Measurements from ENCODE around the gene GRIA1.

The GRIA1 gene

GRCh38 chr5:153752890-153753289 lies 262.4 kb downstream of the GRIA1 start:
- no peaks in the 10 kb centered on the region for H3K9me3 ChIP-seq (replicated peaks; ENCODE audit: insufficient read depth, low read length)
- no peak overlapping the region for H3K4me3 ChIP-seq (ENCODE audit: low read length)
- H4K20me1 ChIP-seq (ENCODE audit: insufficient read depth, low read length): no peaks in the 10 kb centered on the region
- no peaks in the 10 kb centered on the region for H3K79me2 ChIP-seq (ENCODE audit: low read length)
- no peak overlapping the region for H3K4me2 ChIP-seq (ENCODE audit: low read depth, low read length)
- no peaks in the 10 kb centered on the region for H3K9me2 ChIP-seq (replicated peaks; ENCODE audit: insufficient read depth, low read length)
- no peaks in the 10 kb centered on the region for H3K27me3 ChIP-seq (replicated peaks; ENCODE audit: insufficient read depth, low read length)
- no peaks in the 10 kb centered on the region for H3K36me3 ChIP-seq (replicated peaks; ENCODE audit: insufficient read depth, low read length)
- H2AFZ ChIP-seq (ENCODE audit: low read length): no peak overlapping the region
- no peaks in the 10 kb centered on the region for H3K4me1 ChIP-seq (ENCODE audit: low read length)
- TF ChIP-seq, protein P1, sequence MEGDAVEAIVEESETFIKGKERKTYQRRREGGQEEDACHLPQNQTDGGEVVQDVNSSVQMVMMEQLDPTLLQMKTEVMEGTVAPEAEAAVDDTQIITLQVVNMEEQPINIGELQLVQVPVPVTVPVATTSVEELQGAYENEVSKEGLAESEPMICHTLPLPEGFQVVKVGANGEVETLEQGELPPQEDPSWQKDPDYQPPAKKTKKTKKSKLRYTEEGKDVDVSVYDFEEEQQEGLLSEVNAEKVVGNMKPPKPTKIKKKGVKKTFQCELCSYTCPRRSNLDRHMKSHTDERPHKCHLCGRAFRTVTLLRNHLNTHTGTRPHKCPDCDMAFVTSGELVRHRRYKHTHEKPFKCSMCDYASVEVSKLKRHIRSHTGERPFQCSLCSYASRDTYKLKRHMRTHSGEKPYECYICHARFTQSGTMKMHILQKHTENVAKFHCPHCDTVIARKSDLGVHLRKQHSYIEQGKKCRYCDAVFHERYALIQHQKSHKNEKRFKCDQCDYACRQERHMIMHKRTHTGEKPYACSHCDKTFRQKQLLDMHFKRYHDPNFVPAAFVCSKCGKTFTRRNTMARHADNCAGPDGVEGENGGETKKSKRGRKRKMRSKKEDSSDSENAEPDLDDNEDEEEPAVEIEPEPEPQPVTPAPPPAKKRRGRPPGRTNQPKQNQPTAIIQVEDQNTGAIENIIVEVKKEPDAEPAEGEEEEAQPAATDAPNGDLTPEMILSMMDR (IDR thresholded peaks at IDR 0.05; ENCODE audit: low read length): no peak
- TF ChIP-seq EZH2phosphoT487 (IDR thresholded peaks at IDR 0.05; ENCODE audit: low read length) (no peak), EZH2 (optimal IDR thresholded peaks at IDR 0.05; ENCODE audit: low read depth, low read length) (no peak)
- no peaks in the 10 kb centered on the region for H3F3A ChIP-seq (ENCODE audit: insufficient read depth, low read length)
- no peak for DNase-seq
- no peak overlapping the region for H3K9ac ChIP-seq (ENCODE audit: low read length)
- no peak overlapping the region for H3K27ac ChIP-seq (ENCODE audit: low read length)

- no peaks in the 10 kb centered on the region for H3K36me3 ChIP-seq (replicated peaks; ENCODE audit: insufficient read depth, low read length)
- no peak overlapping the region for H3K4me3 ChIP-seq (ENCODE audit: low read length)
- H4K20me1 ChIP-seq (ENCODE audit: insufficient read depth, low read length): no peaks in the 10 kb centered on the region
- no peaks in the 10 kb centered on the region for H3K27me3 ChIP-seq (replicated peaks; ENCODE audit: insufficient read depth, low read length)
- H2AFZ ChIP-seq (ENCODE audit: low read length): no peak overlapping the region
- no peaks in the 10 kb centered on the region for H3K9me3 ChIP-seq (replicated peaks; ENCODE audit: insufficient read depth, low read length)
- H3K79me2 ChIP-seq (ENCODE audit: low read length): no peaks in the 10 kb centered on the region
- H3K4me1 ChIP-seq (ENCODE audit: low read length): no peaks in the 10 kb centered on the region
- H3K27ac ChIP-seq (ENCODE audit: low read length): no peak overlapping the region
- H3K4me2 ChIP-seq (ENCODE audit: low read depth, low read length): no peak overlapping the region
- DNase-seq: no peak
- no peaks in the 10 kb centered on the region for H3K9me2 ChIP-seq (replicated peaks; ENCODE audit: insufficient read depth, low read length)
- TF ChIP-seq EZH2phosphoT487 (IDR thresholded peaks at IDR 0.05; ENCODE audit: low read length): no peak
- TF ChIP-seq, protein P1 (IDR thresholded peaks at IDR 0.05; ENCODE audit: low read length): no peak
- no peak for TF ChIP-seq EZH2 (optimal IDR thresholded peaks at IDR 0.05; ENCODE audit: low read depth, low read length)
- H3K9ac ChIP-seq (ENCODE audit: low read length): no peak overlapping the region
- H3F3A ChIP-seq (ENCODE audit: insufficient read depth, low read length): no peaks in the 10 kb centered on the region
These were observed 263.4 kb downstream of the GRIA1 start for GRCh38 chr5:153753645-153754432.

GRCh38 chr5:153755913-153756500 lies 265.5 kb downstream of the GRIA1 start:
- no peak overlapping the region for H3K9ac ChIP-seq (ENCODE audit: low read length)
- no peaks in the 10 kb centered on the region for H3K27me3 ChIP-seq (replicated peaks; ENCODE audit: insufficient read depth, low read length)
- no peaks in the 10 kb centered on the region for H3K4me1 ChIP-seq (ENCODE audit: low read length)
- H3K4me2 ChIP-seq (ENCODE audit: low read depth, low read length): no peak overlapping the region
- H2AFZ ChIP-seq (ENCODE audit: low read length): no peak overlapping the region
- H3K9me3 ChIP-seq (replicated peaks; ENCODE audit: insufficient read depth, low read length): no peaks in the 10 kb centered on the region
- no peaks in the 10 kb centered on the region for H3K36me3 ChIP-seq (replicated peaks; ENCODE audit: insufficient read depth, low read length)
- no peaks in the 10 kb centered on the region for H4K20me1 ChIP-seq (ENCODE audit: insufficient read depth, low read length)
- TF ChIP-seq EZH2phosphoT487 (IDR thresholded peaks at IDR 0.05; ENCODE audit: low read length) (no peak), EZH2 (optimal IDR thresholded peaks at IDR 0.05; ENCODE audit: low read depth, low read length) (no peak)
- TF ChIP-seq, protein P1 (IDR thresholded peaks at IDR 0.05; ENCODE audit: low read length): no peak
- no peak overlapping the region for H3K4me3 ChIP-seq (ENCODE audit: low read length)
- H3F3A ChIP-seq (ENCODE audit: insufficient read depth, low read length): no peaks in the 10 kb centered on the region
- no peak for DNase-seq
- H3K27ac ChIP-seq (ENCODE audit: low read length): no peak overlapping the region
- no peaks in the 10 kb centered on the region for H3K79me2 ChIP-seq (ENCODE audit: low read length)
- H3K9me2 ChIP-seq (replicated peaks; ENCODE audit: insufficient read depth, low read length): no peaks in the 10 kb centered on the region

Data from MM.1S (cell line).